ENCODE data around the gene TTLL11. TPM values are rescaled to one million over a fixed set of nuclear protein-coding genes. Genes with fewer than 3 reads are reported as not detected.

Gene TTLL11
- total RNA-seq, 4 donors from 2014 or later = 20.5 to 41.3 (median 27.6) TPM

DNA sequence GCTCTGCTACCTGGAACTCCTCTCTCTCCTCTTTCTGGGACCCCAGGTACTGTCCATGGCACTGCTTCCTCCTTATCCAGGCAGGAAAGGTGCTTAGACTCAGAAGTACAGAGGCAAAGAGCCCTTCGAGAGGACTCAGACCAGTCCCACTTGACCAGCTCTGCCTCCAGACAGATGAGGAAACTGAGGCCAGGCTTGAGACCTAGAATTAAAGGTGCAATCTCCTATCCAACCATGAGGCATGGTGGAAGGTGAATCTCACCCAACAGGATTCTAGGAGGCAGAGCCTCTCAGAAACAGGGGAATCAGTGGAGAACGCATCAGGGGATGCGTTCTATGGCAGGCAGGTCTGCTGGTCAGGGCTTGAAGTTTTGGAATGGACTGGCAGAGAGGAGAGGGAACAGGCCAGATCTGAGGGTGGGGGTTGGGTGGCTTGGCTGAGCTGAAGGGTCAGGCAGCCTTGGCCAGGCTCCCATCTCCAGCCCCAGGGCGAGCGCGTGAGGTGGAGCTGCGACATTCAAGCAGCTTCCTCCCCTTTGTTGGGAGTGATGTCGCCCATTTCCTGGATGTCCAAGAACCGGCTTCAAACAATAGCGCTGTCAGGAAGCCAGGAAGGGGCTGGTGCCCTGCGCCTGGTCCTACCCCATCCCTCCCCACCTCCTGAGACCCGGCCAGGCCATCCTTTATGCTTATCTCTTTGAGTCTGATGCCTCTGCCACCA lies 40.3 kb upstream of the TTLL11 start:
- Histone ChIP-seq H3K36me3 (no peaks in the 10 kb centered on the region), H3K9me3 (no peaks in the 10 kb centered on the region), H3K27me3 (no peaks in the 10 kb centered on the region), H3K4me3 (no peak overlapping the region), H3K27ac (replicated peaks in 1 of 4) (peak overlapping the region in 1 of 4 donors; percentile 22), H3K4me1 (peaks cover 17 to 39% (median 25%) of the 10 kb centered on the region in 4 donors)
- intact Hi-C loops (cut with DNase I) = no loop called here
- no peak for DNase-seq (ENCODE audit: extremely low spot score)
- TF ChIP-seq EP300 (IDR thresholded peaks at IDR 0.05) = no peak
- TF ChIP-seq, protein P1, sequence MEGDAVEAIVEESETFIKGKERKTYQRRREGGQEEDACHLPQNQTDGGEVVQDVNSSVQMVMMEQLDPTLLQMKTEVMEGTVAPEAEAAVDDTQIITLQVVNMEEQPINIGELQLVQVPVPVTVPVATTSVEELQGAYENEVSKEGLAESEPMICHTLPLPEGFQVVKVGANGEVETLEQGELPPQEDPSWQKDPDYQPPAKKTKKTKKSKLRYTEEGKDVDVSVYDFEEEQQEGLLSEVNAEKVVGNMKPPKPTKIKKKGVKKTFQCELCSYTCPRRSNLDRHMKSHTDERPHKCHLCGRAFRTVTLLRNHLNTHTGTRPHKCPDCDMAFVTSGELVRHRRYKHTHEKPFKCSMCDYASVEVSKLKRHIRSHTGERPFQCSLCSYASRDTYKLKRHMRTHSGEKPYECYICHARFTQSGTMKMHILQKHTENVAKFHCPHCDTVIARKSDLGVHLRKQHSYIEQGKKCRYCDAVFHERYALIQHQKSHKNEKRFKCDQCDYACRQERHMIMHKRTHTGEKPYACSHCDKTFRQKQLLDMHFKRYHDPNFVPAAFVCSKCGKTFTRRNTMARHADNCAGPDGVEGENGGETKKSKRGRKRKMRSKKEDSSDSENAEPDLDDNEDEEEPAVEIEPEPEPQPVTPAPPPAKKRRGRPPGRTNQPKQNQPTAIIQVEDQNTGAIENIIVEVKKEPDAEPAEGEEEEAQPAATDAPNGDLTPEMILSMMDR (IDR thresholded peaks at IDR 0.05) = no peak
- TF ChIP-seq POLR2AphosphoS5 (IDR thresholded peaks at IDR 0.05) = no peak
- no peak for TF ChIP-seq POLR2A (IDR thresholded peaks at IDR 0.05; ENCODE audit: low read depth)
- WGBS = 81% methylated on average over 12 of the region's 12 CpGs

DNA sequence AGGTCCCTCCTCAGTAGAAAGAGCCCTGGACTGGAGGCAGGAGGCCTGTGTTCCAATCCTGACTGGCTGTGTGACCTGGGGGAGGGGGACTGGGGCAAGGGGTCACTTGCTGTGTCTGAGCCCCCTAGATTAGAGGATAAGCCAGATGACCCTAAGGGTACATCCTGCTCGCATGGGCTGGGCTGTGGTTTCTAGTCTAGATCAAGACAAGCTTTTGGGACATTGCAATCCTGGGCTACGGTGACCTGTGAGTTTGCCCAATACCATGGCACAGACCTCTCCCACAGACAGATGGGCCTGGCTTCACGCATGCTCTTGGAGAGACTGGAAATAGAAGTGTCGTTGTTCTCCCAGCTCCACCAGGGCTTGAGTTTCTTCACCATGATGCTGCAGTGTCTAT lies 39.4 kb upstream of the TTLL11 start:
- no peaks in the 10 kb centered on the region for H3K36me3 ChIP-seq

DNA sequence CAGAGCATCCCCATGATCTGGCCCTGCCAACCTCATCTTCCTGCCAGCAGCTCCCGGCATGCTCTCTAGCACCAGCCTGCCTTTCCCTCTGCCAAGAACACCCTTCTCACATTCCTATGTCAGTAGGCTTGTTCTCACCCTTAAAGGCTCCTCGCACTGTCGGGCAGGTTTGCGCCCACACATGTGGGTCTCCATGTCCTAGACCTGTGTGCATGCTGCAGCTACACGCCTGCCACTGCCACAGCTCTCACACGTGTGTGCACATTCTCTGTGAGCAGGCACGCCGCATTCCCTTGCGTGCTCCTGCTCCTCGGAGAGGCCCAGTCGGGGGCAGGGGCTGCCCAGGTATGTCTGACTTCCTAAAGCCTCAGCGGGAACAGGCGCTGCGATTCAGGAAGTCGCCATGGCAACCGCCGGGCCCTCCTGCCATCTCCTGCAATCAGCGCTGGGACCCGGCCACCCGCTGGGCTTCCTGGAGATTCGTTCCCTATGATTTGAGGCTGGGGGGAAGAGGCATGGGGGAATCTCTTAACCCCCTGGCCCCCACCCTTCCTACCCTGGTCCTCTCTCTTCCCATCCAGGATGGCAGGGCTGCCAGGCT lies 38.4 kb upstream of the TTLL11 start:
- intact Hi-C loops (cut with DNase I) = no loop called here

More for the DNA sequence above, 39.4 kb upstream of the TTLL11 start:
- Histone ChIP-seq H3K4me1 (peaks cover 17 to 41% (median 29%) of the 10 kb centered on the region in 4 donors), H3K27ac (replicated peaks in 1 of 4) (no peak overlapping the region), H3K4me3 (no peak overlapping the region), H3K9me3 (no peaks in the 10 kb centered on the region), H3K27me3 (no peaks in the 10 kb centered on the region)
- DNase-seq (ENCODE audit: extremely low spot score) = no peak
- no peak for TF ChIP-seq POLR2AphosphoS5 (IDR thresholded peaks at IDR 0.05)
- TF ChIP-seq EP300 (IDR thresholded peaks at IDR 0.05) = no peak
- intact Hi-C loops (cut with DNase I) = no loop called here
- WGBS = 97% methylated on average over 3 of the region's 4 CpGs

DNA sequence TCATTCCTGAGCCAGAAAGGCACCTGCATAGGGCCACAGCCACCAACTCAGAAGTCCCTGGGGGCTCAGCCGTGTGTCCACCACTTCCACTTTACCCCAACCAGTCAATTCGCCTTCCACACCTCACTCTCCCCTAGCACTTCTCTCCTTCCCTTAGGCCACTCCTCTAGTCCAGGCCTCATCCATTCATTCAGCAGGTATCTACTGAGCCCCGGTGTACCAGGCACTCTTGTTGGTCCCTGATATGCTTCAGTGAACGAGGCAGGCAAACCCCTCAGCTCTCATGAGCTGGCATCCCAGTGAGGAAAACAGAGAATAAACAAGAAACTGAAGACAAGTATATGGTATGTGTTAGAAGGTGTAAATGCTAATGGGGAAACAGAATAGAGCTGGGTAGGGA lies 37.7 kb upstream of the TTLL11 start:
- no peak for DNase-seq (ENCODE audit: extremely low spot score)
- no peaks in the 10 kb centered on the region for H3K9me3 ChIP-seq
- peaks cover 0 to 16% (median 2%) of the 10 kb centered on the region in 4 donors for H3K27me3 ChIP-seq
- H3K27ac ChIP-seq (replicated peaks in 1 of 4) = no peak overlapping the region
- intact Hi-C loops (cut with DNase I) = no loop called here
- no peak for TF ChIP-seq EP300 (IDR thresholded peaks at IDR 0.05)
- no peak for TF ChIP-seq POLR2AphosphoS5 (IDR thresholded peaks at IDR 0.05)
- TF ChIP-seq, protein P1 (IDR thresholded peaks at IDR 0.05) = no peak
- no peak overlapping the region for H3K4me3 ChIP-seq
- 88% methylated on average over 4 of the region's 4 CpGs for WGBS
- peaks cover 31 to 54% (median 46%) of the 10 kb centered on the region in 4 donors for H3K4me1 ChIP-seq
- no peaks in the 10 kb centered on the region for H3K36me3 ChIP-seq

More for the DNA sequence above, 38.4 kb upstream of the TTLL11 start:
- Histone ChIP-seq H3K9me3 (no peaks in the 10 kb centered on the region), H3K4me1 (peaks cover 25 to 47% (median 39%) of the 10 kb centered on the region in 4 donors), H3K27ac (replicated peaks in 1 of 4) (peak overlapping the region in 1 of 4 donors; percentile 16), H3K36me3 (no peaks in the 10 kb centered on the region), H3K4me3 (no peak overlapping the region), H3K27me3 (peaks cover 0 to 9% (median 2%) of the 10 kb centered on the region in 4 donors)
- WGBS = 47% methylated on average over 20 of the region's 21 CpGs
- no peak for DNase-seq (ENCODE audit: extremely low spot score)
- TF ChIP-seq POLR2AphosphoS5 (IDR thresholded peaks at IDR 0.05) (peak in 1 of 2 donors; percentile 26), POLR2A (IDR thresholded peaks at IDR 0.05; ENCODE audit: low read depth) (no peak)

DNA sequence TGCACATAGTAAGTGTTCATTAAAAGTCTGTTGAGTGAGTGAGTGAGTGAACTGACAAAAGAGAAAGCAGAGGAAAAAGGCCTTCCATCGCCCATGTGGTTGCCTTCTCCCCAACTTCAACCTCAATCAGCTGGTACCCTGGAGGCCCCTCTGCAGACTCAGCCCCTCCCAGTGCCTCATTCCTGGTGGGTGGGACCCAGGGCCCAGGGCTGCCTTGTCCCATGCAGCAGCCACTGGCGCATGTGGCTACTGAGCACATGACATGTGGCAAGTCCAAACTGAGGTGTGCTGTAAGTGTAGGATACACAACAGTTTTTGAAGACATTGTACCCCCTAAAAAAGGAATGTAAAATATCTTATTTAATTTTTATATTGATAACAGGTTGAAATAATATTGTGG lies 36.9 kb upstream of the TTLL11 start:
- TF ChIP-seq POLR2A (IDR thresholded peaks at IDR 0.05; ENCODE audit: low read depth) (no peak), POLR2AphosphoS5 (IDR thresholded peaks at IDR 0.05) (no peak), EP300 (IDR thresholded peaks at IDR 0.05) (no peak)
- TF ChIP-seq, protein P1 (IDR thresholded peaks at IDR 0.05) = no peak
- DNase-seq (ENCODE audit: extremely low spot score) = no peak
- intact Hi-C loops (cut with DNase I) = no loop called here
- Histone ChIP-seq H3K4me3 (no peak overlapping the region), H3K9me3 (no peaks in the 10 kb centered on the region), H3K27ac (replicated peaks in 1 of 4) (no peak overlapping the region), H3K27me3 (peaks cover 0 to 23% (median 2%) of the 10 kb centered on the region in 4 donors), H3K4me1 (peaks cover 40 to 61% (median 52%) of the 10 kb centered on the region in 4 donors), H3K36me3 (no peaks in the 10 kb centered on the region)
- WGBS = 94% methylated on average over 2 of the region's 2 CpGs

Data from esophagus muscularis mucosa (tissue), 4 donors.